Testis (tissue), 3 donors: Measurements from ENCODE around the gene RGS6. TPM values are rescaled to one million over a fixed set of nuclear protein-coding genes. Genes with fewer than 3 reads are reported as not detected.

Experiments
- DNase-seq: peaks from one replicate; pipeline ENCODE4 v3.0.0-alpha.2; 2019
- H3K27ac ChIP-seq, 2 donors: fragments of 200-600 bp; sonication (generic); one replicate each; pipeline ENCODE4 v1.5.1; 2019
- H3K27me3 ChIP-seq: fragments of 200-600 bp; sonication (generic); one replicate; pipeline ENCODE4 v1.5.1; 2019
- H3K36me3 ChIP-seq: fragments of 200-600 bp; sonication (generic); one replicate; pipeline ENCODE4 v1.5.1; 2017; ENCODE audit warnings: low read depth; ENCODE audit errors: missing control alignments
- H3K4me1 ChIP-seq: fragments of 200-600 bp; sonication (generic); one replicate; pipeline ENCODE4 v1.5.1; 2019
- H3K4me3 ChIP-seq, 2 donors: fragments of 200-600 bp; sonication (generic); one replicate each; pipeline ENCODE4 v1.5.1; 2017 to 2019
- H3K9me3 ChIP-seq: fragments of 200-600 bp; sonication (generic); one replicate; pipeline ENCODE4 v1.5.1; 2017
- POLR2A ChIP-seq: fragments of 450-650 bp; IDR thresholded peaks from one replicate; pipeline ENCODE4 v1.6.1; 2017; ENCODE audit warnings: antibody characterized with exemption, mild to moderate bottlenecking, moderate library complexity
- WGBS, 2 donors: methylation state at CpG; one replicate each; pipeline ENCODE4 v1.1.5; 2018; 5-methylcytosine and 5-hydroxymethylcytosine counted together
- intact Hi-C: fragments of 100-400 bp; cut with DNase I; formaldehyde crosslinking; loops from one replicate; pipeline ENCODE4 v1.15.1; 2023; ENCODE audit warnings: low total_unique reads
- polyA plus RNA-seq: library from polyadenylated mRNA; stranded (reverse); fragments of 350-450 nt; fragmentation: Illumina TruSeq; extraction: RNeasy Lipid Tissue Mini Kit (QIAGEN cat#74804); gene quantifications from one replicate; pipeline ENCODE4 v1.2.3, GENCODE V29; 2014; ENCODE audit warnings: low read depth, low replicate concordance; ENCODE audit not compliant: insufficient read depth
- total RNA-seq, 2 donors: library from RNA; depleted of rRNA; stranded (reverse); fragments of >200 nt; gene quantifications; one replicate each; pipeline ENCODE4 v1.2.3, GENCODE V29; 2016
- TF ChIP-seq, protein P1 (sequence below), 3 experiments: fragments of 450-650 bp in 2 of 3; fragments of 200-600 bp in 1 of 3; sonication (generic) in 1 of 3; IDR thresholded peaks; one replicate each; pipeline ENCODE4 v1.5.1; 2016 to 2019; ENCODE audit warnings: antibody characterized with exemption in 3 of 3, mild to moderate bottlenecking in 2 of 3, moderate library complexity in 1 of 3

Gene RGS6
- total and polyA plus RNA-seq, 3 donors from 2014 or later: 6.3 to 21.3 (median 16.0) TPM

GRCh38 chr14:72538387-72538786 lies 606.2 kb downstream of the RGS6 start:
- H3K4me1 ChIP-seq: no peaks in the 10 kb centered on the region
- H3K27me3 ChIP-seq: no peaks in the 10 kb centered on the region
- no peak overlapping the region for H3K27ac ChIP-seq
- H3K4me3 ChIP-seq: no peak overlapping the region
- 94 to 100% methylated on average over 2 to 3 of the region's 3 CpGs for WGBS, 2 donors
- TF ChIP-seq, protein P1, sequence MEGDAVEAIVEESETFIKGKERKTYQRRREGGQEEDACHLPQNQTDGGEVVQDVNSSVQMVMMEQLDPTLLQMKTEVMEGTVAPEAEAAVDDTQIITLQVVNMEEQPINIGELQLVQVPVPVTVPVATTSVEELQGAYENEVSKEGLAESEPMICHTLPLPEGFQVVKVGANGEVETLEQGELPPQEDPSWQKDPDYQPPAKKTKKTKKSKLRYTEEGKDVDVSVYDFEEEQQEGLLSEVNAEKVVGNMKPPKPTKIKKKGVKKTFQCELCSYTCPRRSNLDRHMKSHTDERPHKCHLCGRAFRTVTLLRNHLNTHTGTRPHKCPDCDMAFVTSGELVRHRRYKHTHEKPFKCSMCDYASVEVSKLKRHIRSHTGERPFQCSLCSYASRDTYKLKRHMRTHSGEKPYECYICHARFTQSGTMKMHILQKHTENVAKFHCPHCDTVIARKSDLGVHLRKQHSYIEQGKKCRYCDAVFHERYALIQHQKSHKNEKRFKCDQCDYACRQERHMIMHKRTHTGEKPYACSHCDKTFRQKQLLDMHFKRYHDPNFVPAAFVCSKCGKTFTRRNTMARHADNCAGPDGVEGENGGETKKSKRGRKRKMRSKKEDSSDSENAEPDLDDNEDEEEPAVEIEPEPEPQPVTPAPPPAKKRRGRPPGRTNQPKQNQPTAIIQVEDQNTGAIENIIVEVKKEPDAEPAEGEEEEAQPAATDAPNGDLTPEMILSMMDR (IDR thresholded peaks at IDR 0.05): no peak
- no peak for TF ChIP-seq POLR2A
- intact Hi-C loops: no loop called here
- H3K9me3 ChIP-seq: no peaks in the 10 kb centered on the region
- DNase-seq: no peak
- no peaks in the 10 kb centered on the region for H3K36me3 ChIP-seq

DNA sequence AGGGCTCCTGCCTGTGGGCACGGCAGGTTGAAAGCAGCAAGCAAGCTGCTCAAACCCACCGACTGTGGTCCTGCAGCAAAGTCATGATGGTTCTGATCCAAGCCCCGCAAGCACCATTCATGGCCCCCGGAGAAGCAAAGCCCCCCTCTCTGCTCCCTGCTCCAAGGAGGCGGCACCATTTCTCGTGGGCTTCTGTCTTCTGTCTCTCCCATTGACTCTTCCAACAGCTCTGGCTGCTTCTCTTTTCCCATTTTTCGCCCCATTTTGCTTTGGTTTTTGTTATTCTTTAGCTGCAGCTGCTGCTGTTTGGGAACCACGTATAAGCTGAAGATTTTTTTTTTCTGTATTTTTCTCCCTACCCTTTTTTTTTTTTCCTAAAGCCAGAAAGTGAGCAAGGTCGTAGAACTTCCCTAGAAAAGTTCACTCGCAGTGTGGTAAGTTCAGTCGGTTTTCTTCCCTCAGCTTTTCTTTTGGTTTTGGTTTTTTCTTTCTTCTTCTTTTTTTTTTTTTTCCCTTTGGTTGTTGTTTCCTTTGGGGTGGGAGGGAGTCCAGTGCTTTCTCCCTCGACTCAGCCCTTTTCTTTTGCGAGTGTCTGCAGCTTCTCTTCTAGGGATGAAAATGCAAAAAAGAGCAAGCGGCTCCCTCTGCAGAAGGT lies 607.6 kb downstream of the RGS6 start:
- H3K9me3 ChIP-seq: no peaks in the 10 kb centered on the region
- intact Hi-C loops: no loop called here
- TF ChIP-seq, protein P1 (IDR thresholded peaks at IDR 0.05): no peak
- no peak for TF ChIP-seq POLR2A
- no peak for DNase-seq
- H3K36me3 ChIP-seq: no peaks in the 10 kb centered on the region
- no peak overlapping the region for H3K4me3 ChIP-seq
- H3K4me1 ChIP-seq: peaks cover 4% of the 10 kb centered on the region
- 71 to 74% methylated on average over 14 of the region's 14 CpGs for WGBS, 2 donors
- no peaks in the 10 kb centered on the region for H3K27me3 ChIP-seq
- H3K27ac ChIP-seq: no peak overlapping the region

DNA sequence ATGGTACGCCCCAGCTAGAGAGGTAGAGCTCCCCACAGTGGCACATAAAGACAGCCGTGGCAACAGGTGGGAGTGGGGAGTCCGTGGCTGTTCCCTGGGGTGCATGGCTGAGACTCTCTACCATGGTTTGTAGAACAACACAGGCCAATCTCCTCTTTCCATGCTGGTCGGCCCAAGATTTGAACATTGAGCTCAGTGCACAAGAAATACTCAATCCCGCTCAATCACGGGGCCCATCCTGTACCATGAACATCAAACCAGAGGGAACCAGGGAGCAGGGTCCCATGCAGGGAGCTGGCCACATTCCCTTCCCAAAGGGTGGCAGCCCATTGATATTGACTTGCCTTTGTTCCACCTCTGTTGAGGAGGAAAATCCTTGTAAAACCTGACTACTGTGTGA lies 608.6 kb downstream of the RGS6 start:
- Histone ChIP-seq H3K9me3 (no peaks in the 10 kb centered on the region), H3K27ac (no peak overlapping the region), H3K4me1 (peaks cover 4% of the 10 kb centered on the region), H3K27me3 (no peaks in the 10 kb centered on the region), H3K4me3 (no peak overlapping the region), H3K36me3 (no peaks in the 10 kb centered on the region)
- intact Hi-C loops: no loop called here
- 93 to 97% methylated on average over 6 of the region's 6 CpGs for WGBS, 2 donors
- TF ChIP-seq POLR2A: no peak
- TF ChIP-seq, protein P1 (IDR thresholded peaks at IDR 0.05): no peak
- DNase-seq: no peak

DNA sequence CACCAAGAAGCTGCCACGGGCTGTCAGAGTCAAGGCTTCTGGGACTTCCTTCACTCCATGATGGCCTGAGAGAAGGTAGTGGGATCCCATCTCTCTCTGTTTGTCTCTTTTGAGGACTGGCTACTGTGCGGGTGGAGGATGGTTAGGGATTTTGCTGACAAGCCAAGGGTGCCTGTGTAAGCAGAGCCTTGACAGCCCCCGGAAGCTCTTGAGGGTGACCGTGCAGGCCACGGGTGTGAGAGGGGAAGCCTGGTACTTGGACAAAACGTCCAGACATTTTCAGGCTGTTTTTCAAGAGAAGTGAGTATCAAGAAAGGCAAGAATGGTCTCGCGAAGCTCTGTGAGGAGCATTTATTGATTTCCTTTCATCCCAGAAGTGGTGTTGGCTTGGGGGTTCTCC lies 609.3 kb downstream of the RGS6 start:
- TF ChIP-seq POLR2A: no peak
- TF ChIP-seq, protein P1 (IDR thresholded peaks at IDR 0.05): no peak

DNA sequence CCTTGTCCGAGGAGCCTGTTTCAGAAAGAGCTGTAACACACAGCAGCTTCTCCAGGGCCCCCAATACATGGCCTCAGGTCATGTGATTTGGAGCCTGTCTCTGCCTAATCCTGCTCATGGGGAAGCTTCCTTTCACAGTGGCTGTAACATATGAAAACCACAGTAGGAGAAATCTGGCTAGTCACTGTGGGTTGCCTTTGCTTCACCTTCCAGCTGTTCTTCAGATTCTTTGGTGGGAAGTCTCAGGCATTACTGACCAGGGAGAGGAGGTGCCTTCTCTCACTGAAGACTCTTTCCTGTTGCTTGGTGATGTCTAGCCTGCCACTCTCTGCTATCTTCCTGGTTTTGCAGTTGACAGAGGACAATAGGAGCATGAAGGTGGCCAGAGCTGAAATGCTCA lies 611.1 kb downstream of the RGS6 start:
- no peak for DNase-seq
- TF ChIP-seq, protein P1 (IDR thresholded peaks at IDR 0.05): no peak
- no peak for TF ChIP-seq POLR2A
- Histone ChIP-seq H3K36me3 (no peaks in the 10 kb centered on the region), H3K27me3 (no peaks in the 10 kb centered on the region), H3K27ac (no peak overlapping the region), H3K9me3 (no peaks in the 10 kb centered on the region), H3K4me3 (no peak overlapping the region), H3K4me1 (peaks cover 4% of the 10 kb centered on the region)
- intact Hi-C loops: no loop called here
- 100% methylated on average over 1 of the region's 1 CpG for WGBS, 2 donors

More for the DNA sequence above, 609.3 kb downstream of the RGS6 start:
- WGBS, 2 donors: 91 to 92% methylated on average over 8 of the region's 8 CpGs
- Histone ChIP-seq H3K4me3 (no peak overlapping the region), H3K9me3 (no peaks in the 10 kb centered on the region), H3K27me3 (no peaks in the 10 kb centered on the region), H3K36me3 (no peaks in the 10 kb centered on the region), H3K4me1 (peaks cover 4% of the 10 kb centered on the region), H3K27ac (no peak overlapping the region)
- intact Hi-C loops: no loop called here
- no peak for DNase-seq
